ENCODE data around the gene CDC42. TPM values are rescaled to one million over a fixed set of nuclear protein-coding genes. Genes with fewer than 3 reads are reported as not detected.

The CDC42 gene
- total RNA-seq, 3 donors from 2014 or later (not counting 1 experiment from before 2014, with no cell fraction given): 454 to 470 (median 463) TPM

DNA sequence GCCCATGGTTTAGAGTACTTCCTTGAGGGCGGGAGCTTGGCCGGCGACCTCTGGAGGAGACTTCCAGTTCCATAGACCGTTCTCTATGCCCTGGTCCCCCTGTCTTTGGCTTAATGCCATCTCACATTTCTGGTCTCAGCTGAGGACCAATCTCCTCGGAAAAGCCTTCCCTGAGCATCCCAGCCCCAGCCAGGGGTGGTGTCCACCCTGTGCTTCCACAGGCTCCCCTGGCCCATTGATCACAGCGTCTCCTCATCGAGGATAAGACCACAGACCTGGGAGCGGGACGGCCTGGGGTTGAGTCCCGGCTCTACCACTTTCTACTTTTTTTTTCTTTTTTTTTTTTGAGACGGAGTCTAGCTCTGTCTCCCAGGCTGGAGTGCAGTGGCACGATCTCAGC, 75.9 kb downstream of the CDC42 start:
- ATAC-seq (no peak), DNase-seq (no peak)
- no peak overlapping the region for H3K27ac Mint-ChIP-seq
- intact Hi-C loops (cut with micrococcal nuclease): no loop called here
- Histone ChIP-seq H3K9me3 (ENCODE audit: control insufficient read depth, insufficient read depth, low read length) (no peaks in the 10 kb centered on the region), H3K36me3 (ENCODE audit: control insufficient read depth, insufficient read depth, low read length) (no peaks in the 10 kb centered on the region), H3K27ac (ENCODE audit: low read length) (no peak overlapping the region), H3K27me3 (ENCODE audit: control insufficient read depth, insufficient read depth, low read length) (no peaks in the 10 kb centered on the region), H3K4me1 (ENCODE audit: control insufficient read depth, insufficient read depth, low read length) (no peaks in the 10 kb centered on the region), H3K4me3 (ENCODE audit: low read length) (no peak overlapping the region)
- no peaks in the 10 kb centered on the region for H3K36me3 Mint-ChIP-seq
- WGBS (ENCODE audit: insufficient coverage): 64% methylated on average over 11 of the region's 12 CpGs
- no peaks in the 10 kb centered on the region for H3K27me3 Mint-ChIP-seq (ENCODE audit: low read depth in 2 of 2)
- peaks cover 6 to 9% of the 10 kb centered on the region in 2 donors for H3K4me1 Mint-ChIP-seq
- no peak overlapping the region for H3K4me3 Mint-ChIP-seq
- no peaks in the 10 kb centered on the region for H3K9me3 Mint-ChIP-seq
- TF ChIP-seq, protein P1, sequence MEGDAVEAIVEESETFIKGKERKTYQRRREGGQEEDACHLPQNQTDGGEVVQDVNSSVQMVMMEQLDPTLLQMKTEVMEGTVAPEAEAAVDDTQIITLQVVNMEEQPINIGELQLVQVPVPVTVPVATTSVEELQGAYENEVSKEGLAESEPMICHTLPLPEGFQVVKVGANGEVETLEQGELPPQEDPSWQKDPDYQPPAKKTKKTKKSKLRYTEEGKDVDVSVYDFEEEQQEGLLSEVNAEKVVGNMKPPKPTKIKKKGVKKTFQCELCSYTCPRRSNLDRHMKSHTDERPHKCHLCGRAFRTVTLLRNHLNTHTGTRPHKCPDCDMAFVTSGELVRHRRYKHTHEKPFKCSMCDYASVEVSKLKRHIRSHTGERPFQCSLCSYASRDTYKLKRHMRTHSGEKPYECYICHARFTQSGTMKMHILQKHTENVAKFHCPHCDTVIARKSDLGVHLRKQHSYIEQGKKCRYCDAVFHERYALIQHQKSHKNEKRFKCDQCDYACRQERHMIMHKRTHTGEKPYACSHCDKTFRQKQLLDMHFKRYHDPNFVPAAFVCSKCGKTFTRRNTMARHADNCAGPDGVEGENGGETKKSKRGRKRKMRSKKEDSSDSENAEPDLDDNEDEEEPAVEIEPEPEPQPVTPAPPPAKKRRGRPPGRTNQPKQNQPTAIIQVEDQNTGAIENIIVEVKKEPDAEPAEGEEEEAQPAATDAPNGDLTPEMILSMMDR (IDR thresholded peaks at IDR 0.05): no peak

DNA sequence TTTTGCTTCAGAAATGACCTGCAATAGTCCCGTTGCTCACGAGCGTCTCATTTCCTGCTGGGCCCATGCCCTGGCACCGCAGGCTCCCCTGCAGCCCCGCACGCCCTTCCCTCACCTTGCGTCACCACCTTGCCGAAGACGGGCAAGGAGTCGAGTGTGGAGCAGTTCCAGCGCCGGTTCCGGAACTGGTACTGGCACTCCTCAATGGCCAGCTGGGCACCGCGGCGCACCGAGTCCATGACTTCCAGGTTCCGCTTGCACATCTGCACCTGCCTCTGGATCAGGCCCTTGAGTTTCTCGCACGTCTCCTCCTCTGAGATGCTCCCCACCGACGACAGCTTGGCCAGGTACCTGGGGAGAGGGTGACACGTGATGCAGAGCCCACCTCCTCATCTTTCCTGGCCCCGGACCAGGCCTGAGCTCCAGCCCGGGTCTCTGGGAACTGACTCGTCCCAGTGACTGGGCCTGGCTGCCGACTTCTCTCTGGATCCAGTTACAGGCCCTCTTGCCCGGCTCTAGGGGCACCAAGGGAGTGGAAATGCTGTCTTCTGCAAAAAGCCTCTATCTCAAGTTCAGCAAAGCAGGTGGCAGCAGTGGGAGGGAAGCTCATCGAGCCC, 77.1 kb downstream of the CDC42 start:
- no peaks in the 10 kb centered on the region for H3K36me3 Mint-ChIP-seq
- no peaks in the 10 kb centered on the region for H3K9me3 Mint-ChIP-seq
- no peak overlapping the region for H3K27ac Mint-ChIP-seq
- H3K4me3 Mint-ChIP-seq: no peak overlapping the region
- no peaks in the 10 kb centered on the region for H3K36me3 ChIP-seq (ENCODE audit: control insufficient read depth, insufficient read depth, low read length)
- 94% methylated on average over 29 of the region's 29 CpGs for WGBS (ENCODE audit: insufficient coverage)
- H3K4me1 ChIP-seq (ENCODE audit: control insufficient read depth, insufficient read depth, low read length): no peaks in the 10 kb centered on the region
- TF ChIP-seq, protein P1 (IDR thresholded peaks at IDR 0.05): no peak
- no peaks in the 10 kb centered on the region for H3K27me3 Mint-ChIP-seq (ENCODE audit: low read depth in 2 of 2)
- H3K27me3 ChIP-seq (ENCODE audit: control insufficient read depth, insufficient read depth, low read length): no peaks in the 10 kb centered on the region
- H3K4me1 Mint-ChIP-seq: peaks cover 6 to 9% of the 10 kb centered on the region in 2 donors
- no peak overlapping the region for H3K27ac ChIP-seq (ENCODE audit: low read length)
- intact Hi-C loops (cut with micrococcal nuclease): no loop called here
- ATAC-seq (no peak), DNase-seq (no peak)
- H3K9me3 ChIP-seq (ENCODE audit: control insufficient read depth, insufficient read depth, low read length): no peaks in the 10 kb centered on the region
- no peak overlapping the region for H3K4me3 ChIP-seq (ENCODE audit: low read length)

DNA sequence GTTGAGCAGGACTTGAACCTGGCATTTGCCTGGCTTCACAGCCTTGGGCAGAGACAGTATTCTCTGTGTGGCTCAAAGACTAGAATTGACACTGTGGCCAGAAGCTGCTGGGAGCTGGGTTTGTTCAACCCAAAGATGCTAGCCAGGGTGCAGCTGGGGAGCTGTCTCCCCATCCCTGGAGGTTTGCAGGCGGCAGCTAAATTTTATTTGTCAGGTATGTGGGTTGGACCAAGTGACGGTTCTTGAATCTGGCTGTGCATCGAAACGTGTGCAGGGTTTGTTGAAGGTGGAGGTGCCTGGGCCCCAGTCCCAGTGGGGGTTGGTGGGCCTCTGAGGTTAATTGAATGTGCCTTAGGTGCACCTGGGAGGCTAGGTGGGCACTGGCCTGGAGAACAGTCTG, 78.6 kb downstream of the CDC42 start:
- DNase-seq: no peak
- no peaks in the 10 kb centered on the region for H3K9me3 ChIP-seq (ENCODE audit: control insufficient read depth, insufficient read depth, low read length)
- no peak overlapping the region for H3K4me3 ChIP-seq (ENCODE audit: low read length)
- WGBS (ENCODE audit: insufficient coverage): 86% methylated on average over 4 of the region's 4 CpGs
- H3K27me3 ChIP-seq (ENCODE audit: control insufficient read depth, insufficient read depth, low read length): peaks cover under 1% of the 10 kb centered on the region
- TF ChIP-seq, protein P1 (IDR thresholded peaks at IDR 0.05): no peak
- Mint-ChIP-seq H3K4me3 (no peak overlapping the region), H3K9me3 (no peaks in the 10 kb centered on the region), H3K4me1 (peaks cover 5 to 6% of the 10 kb centered on the region in 2 donors), H3K27me3 (ENCODE audit: low read depth in 2 of 2) (no peaks in the 10 kb centered on the region), H3K27ac (no peak overlapping the region), H3K36me3 (no peaks in the 10 kb centered on the region)
- no peaks in the 10 kb centered on the region for H3K4me1 ChIP-seq (ENCODE audit: control insufficient read depth, insufficient read depth, low read length)
- H3K27ac ChIP-seq (ENCODE audit: low read length): no peak overlapping the region
- no peak for ATAC-seq
- no peaks in the 10 kb centered on the region for H3K36me3 ChIP-seq (ENCODE audit: control insufficient read depth, insufficient read depth, low read length)
- intact Hi-C loops (cut with micrococcal nuclease): no loop called here
